ENCODE measurements around the gene ARMH2. TPM values are rescaled to one million over a fixed set of nuclear protein-coding genes. Genes with fewer than 3 reads are reported as not detected.

The ARMH2 gene
- total and polyA plus RNA-seq, 9 of the 15 experiments (the other 6 are each of a cell fraction or from before 2014, with no cell fraction given), result not detected

- TF ChIP-seq VEZF1 (CRISPR knock-in tag; IDR thresholded peaks at IDR 0.05) (peak; percentile 78), ZHX1 (conservative IDR thresholded peaks at IDR 0.05; ENCODE audit: low read length) (no peak), GABPB2 (CRISPR knock-in tag; conservative IDR thresholded peaks at IDR 0.05) (no peak), ZNF282 (CRISPR knock-in tag; IDR thresholded peaks at IDR 0.05) (peak; percentile 71; the same call in 1 of the 2 replicates), PHF20 (IDR thresholded peaks at IDR 0.05; ENCODE audit: partially characterized antibody) (no peak), SMARCA5 (IDR thresholded peaks at IDR 0.05) (peak; percentile 91)
These were observed 23.8 kb downstream of the ARMH2 start, which contains the start of gene GMNN (continued) for GRCh38 chr6:24774696-24775519.

Data from K562 (cell line).